ENCODE results near the gene WDFY4.

The WDFY4 gene

DNA sequence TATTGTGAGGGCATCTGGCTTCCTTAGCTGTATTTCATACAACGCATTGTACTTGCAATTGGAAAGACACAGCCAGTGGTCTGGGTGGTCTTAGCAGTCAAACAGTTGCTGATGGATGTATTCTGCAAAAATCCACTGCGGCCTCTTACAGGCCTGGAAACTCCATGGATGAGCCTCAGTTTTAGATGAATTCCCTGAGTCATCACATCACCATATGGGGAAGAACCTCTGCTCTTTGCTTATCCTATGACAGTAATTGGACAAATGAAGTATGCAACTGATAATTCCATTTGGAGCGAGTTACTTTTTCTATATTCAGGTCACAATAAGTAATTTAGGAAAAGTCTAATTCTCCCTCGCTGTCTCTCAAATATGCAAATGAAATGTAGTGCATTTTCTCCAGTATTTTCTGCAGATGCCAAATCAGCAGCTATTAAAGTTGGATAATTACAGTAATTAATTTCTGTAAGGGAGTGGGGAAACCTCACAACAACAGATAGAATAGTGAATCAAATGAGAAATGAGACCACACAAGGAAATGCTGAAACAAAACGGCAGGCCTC is 78.8 kb downstream of the WDFY4 start:
- H3K36me3 ChIP-seq (ENCODE audit: control insufficient read depth, insufficient read depth, low read length): no peaks in the 10 kb centered on the region
- no peaks in the 10 kb centered on the region for H3K27me3 ChIP-seq (ENCODE audit: control insufficient read depth, insufficient read depth, low read length)

GRCh38 chr10:48764486-48764885 is 79.8 kb downstream of the WDFY4 start:
- H3K9ac ChIP-seq (ENCODE audit: low read depth, low read length): no peak overlapping the region
- H3K4me3 ChIP-seq (ENCODE audit: low read depth, low read length): no peak overlapping the region
- H3K36me3 ChIP-seq (ENCODE audit: control insufficient read depth, insufficient read depth, low read length): no peaks in the 10 kb centered on the region
- no peaks in the 10 kb centered on the region for H3K9me3 ChIP-seq (ENCODE audit: control insufficient read depth, insufficient read depth, low read length)
- H3K4me1 ChIP-seq (ENCODE audit: control insufficient read depth, insufficient read depth, low read length): no peaks in the 10 kb centered on the region
- no peaks in the 10 kb centered on the region for H3K27me3 ChIP-seq (ENCODE audit: control insufficient read depth, insufficient read depth, low read length)

More for the DNA sequence above, 78.8 kb downstream of the WDFY4 start:
- no peaks in the 10 kb centered on the region for H3K4me1 ChIP-seq (ENCODE audit: control insufficient read depth, insufficient read depth, low read length)
- H3K9me3 ChIP-seq (ENCODE audit: control insufficient read depth, insufficient read depth, low read length): no peaks in the 10 kb centered on the region
- no peak overlapping the region for H3K4me3 ChIP-seq (ENCODE audit: low read depth, low read length)
- H3K9ac ChIP-seq (ENCODE audit: low read depth, low read length): no peak overlapping the region

DNA sequence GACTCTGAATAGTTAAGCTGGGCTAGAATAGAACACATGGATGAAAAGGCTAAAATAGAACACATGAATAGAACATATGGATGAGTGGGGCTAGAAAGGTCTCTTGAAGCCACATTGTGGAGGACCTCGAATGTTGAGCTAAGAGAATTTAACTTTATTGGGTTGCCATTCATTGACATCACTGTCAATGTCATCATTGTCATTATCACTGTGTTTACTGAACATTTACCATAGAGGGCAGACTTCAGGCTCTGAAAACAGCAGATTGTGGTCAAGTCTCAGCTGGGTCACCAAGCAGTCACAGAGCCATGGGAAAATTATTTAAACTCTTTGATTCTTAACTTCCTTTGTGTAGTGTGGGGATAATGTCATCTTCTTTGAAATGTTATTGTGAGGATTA is 80.4 kb downstream of the WDFY4 start:
- Histone ChIP-seq H3K4me1 (ENCODE audit: control insufficient read depth, insufficient read depth, low read length) (peaks cover 4% of the 10 kb centered on the region), H3K36me3 (ENCODE audit: control insufficient read depth, insufficient read depth, low read length) (no peaks in the 10 kb centered on the region), H3K27me3 (ENCODE audit: control insufficient read depth, insufficient read depth, low read length) (peaks cover 2% of the 10 kb centered on the region), H3K4me3 (ENCODE audit: low read depth, low read length) (no peak overlapping the region), H3K9me3 (ENCODE audit: control insufficient read depth, insufficient read depth, low read length) (no peaks in the 10 kb centered on the region), H3K9ac (ENCODE audit: low read depth, low read length) (no peak overlapping the region)

GRCh38 chr10:48765527-48765926 is 80.9 kb downstream of the WDFY4 start:
- Histone ChIP-seq H3K36me3 (ENCODE audit: control insufficient read depth, insufficient read depth, low read length) (no peaks in the 10 kb centered on the region), H3K9me3 (ENCODE audit: control insufficient read depth, insufficient read depth, low read length) (no peaks in the 10 kb centered on the region), H3K4me1 (ENCODE audit: control insufficient read depth, insufficient read depth, low read length) (peaks cover 4% of the 10 kb centered on the region), H3K9ac (ENCODE audit: low read depth, low read length) (no peak overlapping the region), H3K27me3 (ENCODE audit: control insufficient read depth, insufficient read depth, low read length) (peaks cover 2% of the 10 kb centered on the region), H3K4me3 (ENCODE audit: low read depth, low read length) (no peak overlapping the region)

DNA sequence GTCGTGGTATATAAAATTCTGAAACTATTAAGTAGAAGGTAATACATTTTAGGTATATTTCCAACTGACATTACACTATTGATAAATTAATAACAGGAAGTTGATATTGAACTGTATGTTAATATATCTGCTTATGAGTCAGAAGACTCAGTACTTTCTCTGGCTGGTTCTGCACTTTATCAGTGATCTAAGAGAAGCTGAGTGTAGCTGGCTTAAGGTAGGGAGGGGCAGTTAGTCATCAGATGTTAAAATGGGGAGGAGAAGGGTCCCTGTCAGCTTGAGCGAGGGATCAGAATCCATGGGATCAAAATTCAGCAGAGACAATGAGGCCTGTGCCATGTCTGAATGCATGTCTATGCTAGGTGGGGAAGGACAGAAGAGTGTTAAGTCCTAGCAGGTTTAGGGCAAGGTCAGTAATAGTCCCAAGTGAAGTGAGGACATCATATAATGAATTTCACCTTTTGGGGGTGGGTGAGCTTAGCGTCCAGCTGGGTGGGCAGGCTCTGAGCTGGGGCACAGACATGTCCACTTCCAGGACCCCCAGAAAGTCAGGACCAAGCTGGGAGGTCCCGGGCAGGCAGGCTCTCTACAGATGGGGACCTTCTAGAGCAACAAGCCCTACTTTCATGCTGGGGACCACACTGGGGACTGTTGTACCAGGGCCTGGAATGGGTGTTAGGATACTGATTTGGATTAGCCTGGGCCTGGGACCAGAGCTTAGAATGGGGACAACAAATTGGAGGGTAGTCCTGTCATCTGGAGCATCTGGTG is 82.9 kb downstream of the WDFY4 start:
- Histone ChIP-seq H3K27me3 (ENCODE audit: control insufficient read depth, insufficient read depth, low read length) (peaks cover 2% of the 10 kb centered on the region), H3K4me3 (ENCODE audit: low read depth, low read length) (no peak overlapping the region), H3K9me3 (ENCODE audit: control insufficient read depth, insufficient read depth, low read length) (no peaks in the 10 kb centered on the region), H3K4me1 (ENCODE audit: control insufficient read depth, insufficient read depth, low read length) (peaks cover 4% of the 10 kb centered on the region), H3K36me3 (ENCODE audit: control insufficient read depth, insufficient read depth, low read length) (no peaks in the 10 kb centered on the region), H3K9ac (ENCODE audit: low read depth, low read length) (no peak overlapping the region)

GRCh38 chr10:48768144-48768766 is 83.6 kb downstream of the WDFY4 start:
- H3K27me3 ChIP-seq (ENCODE audit: control insufficient read depth, insufficient read depth, low read length): peaks cover 2% of the 10 kb centered on the region
- no peak overlapping the region for H3K9ac ChIP-seq (ENCODE audit: low read depth, low read length)
- H3K4me1 ChIP-seq (ENCODE audit: control insufficient read depth, insufficient read depth, low read length): peaks cover 4% of the 10 kb centered on the region
- H3K9me3 ChIP-seq (ENCODE audit: control insufficient read depth, insufficient read depth, low read length): no peaks in the 10 kb centered on the region
- H3K36me3 ChIP-seq (ENCODE audit: control insufficient read depth, insufficient read depth, low read length): no peaks in the 10 kb centered on the region
- no peak overlapping the region for H3K4me3 ChIP-seq (ENCODE audit: low read depth, low read length)

- Histone ChIP-seq H3K36me3 (ENCODE audit: control insufficient read depth, insufficient read depth, low read length) (no peaks in the 10 kb centered on the region), H3K27me3 (ENCODE audit: control insufficient read depth, insufficient read depth, low read length) (peaks cover 2% of the 10 kb centered on the region), H3K9me3 (ENCODE audit: control insufficient read depth, insufficient read depth, low read length) (no peaks in the 10 kb centered on the region), H3K9ac (ENCODE audit: low read depth, low read length) (no peak overlapping the region), H3K4me3 (ENCODE audit: low read depth, low read length) (no peak overlapping the region), H3K4me1 (ENCODE audit: control insufficient read depth, insufficient read depth, low read length) (peaks cover 4% of the 10 kb centered on the region)
These were observed 84.3 kb downstream of the WDFY4 start for GRCh38 chr10:48768926-48769325.

DNA sequence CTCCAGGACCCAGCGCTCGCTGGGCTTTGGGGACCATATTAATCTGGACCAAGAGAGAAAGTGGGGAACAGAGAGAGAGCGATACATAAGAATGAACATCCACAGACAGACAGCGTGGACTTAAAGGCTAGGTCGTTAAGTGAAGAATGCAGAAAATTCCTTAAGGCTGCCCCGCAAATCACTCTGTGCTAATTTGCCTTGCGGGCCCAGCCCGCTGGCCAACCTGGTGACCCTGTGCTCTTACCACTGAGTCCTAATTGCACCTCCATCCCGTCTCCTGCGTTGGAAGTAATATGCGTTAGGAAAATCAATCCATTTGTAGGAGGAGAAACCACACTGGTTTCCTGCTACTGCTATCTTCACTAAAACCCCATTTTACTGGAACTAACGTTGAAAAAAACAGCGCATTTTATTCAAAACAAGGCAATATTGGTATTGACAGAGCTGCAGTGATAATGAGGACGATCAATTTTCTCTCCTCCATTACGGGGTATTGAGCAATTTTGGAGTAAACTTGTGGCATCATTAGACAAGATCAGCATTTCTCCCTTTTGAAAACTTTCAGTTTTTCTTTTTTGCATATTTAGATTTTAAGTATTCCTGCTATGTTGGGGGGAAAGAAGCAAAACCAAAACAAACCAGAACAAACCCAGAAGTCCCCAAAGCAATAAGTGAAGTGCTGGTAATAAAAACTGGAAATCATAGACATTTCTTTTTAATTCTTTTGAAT is 85.2 kb downstream of the WDFY4 start:
- H3K36me3 ChIP-seq (ENCODE audit: control insufficient read depth, insufficient read depth, low read length): no peaks in the 10 kb centered on the region
- no peak overlapping the region for H3K4me3 ChIP-seq (ENCODE audit: low read depth, low read length)
- peaks cover 2% of the 10 kb centered on the region for H3K27me3 ChIP-seq (ENCODE audit: control insufficient read depth, insufficient read depth, low read length)
- no peak overlapping the region for H3K9ac ChIP-seq (ENCODE audit: low read depth, low read length)
- peaks cover 4% of the 10 kb centered on the region for H3K4me1 ChIP-seq (ENCODE audit: control insufficient read depth, insufficient read depth, low read length)
- no peaks in the 10 kb centered on the region for H3K9me3 ChIP-seq (ENCODE audit: control insufficient read depth, insufficient read depth, low read length)

DNA sequence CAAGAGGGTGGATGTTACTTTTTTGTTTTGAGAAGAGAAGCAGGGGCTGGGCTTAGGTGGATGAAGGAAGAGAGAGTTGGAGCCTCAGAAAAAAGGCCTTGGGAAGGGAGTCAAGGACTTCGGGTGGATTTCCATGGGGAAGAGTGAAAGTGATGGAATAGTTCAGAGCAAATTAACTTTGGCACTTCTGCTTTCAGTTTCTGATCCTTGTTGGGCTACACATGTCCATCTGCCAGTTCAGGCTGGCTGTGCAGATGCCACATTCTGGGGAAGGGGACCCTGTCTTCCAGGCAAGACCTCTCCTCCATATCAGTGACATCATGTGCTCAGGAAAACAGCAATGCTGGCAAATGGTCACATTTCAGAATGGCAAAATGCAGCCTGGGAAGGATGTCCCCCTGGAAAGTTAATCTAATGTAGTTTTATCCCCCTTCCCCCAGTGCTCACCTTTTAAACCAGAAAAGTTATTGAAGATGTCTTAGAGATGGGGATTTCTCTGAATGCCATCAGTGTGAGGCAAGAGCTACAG is 86.0 kb downstream of the WDFY4 start:
- Histone ChIP-seq H3K27me3 (ENCODE audit: control insufficient read depth, insufficient read depth, low read length) (peaks cover 2% of the 10 kb centered on the region), H3K4me3 (ENCODE audit: low read depth, low read length) (no peak overlapping the region), H3K36me3 (ENCODE audit: control insufficient read depth, insufficient read depth, low read length) (no peaks in the 10 kb centered on the region), H3K9me3 (ENCODE audit: control insufficient read depth, insufficient read depth, low read length) (no peaks in the 10 kb centered on the region), H3K9ac (ENCODE audit: low read depth, low read length) (no peak overlapping the region), H3K4me1 (ENCODE audit: control insufficient read depth, insufficient read depth, low read length) (peaks cover 4% of the 10 kb centered on the region)

- Histone ChIP-seq H3K9ac (ENCODE audit: low read depth, low read length) (no peak overlapping the region), H3K27me3 (ENCODE audit: control insufficient read depth, insufficient read depth, low read length) (peaks cover 2% of the 10 kb centered on the region), H3K4me3 (ENCODE audit: low read depth, low read length) (no peak overlapping the region), H3K9me3 (ENCODE audit: control insufficient read depth, insufficient read depth, low read length) (no peaks in the 10 kb centered on the region), H3K4me1 (ENCODE audit: control insufficient read depth, insufficient read depth, low read length) (peaks cover 4% of the 10 kb centered on the region), H3K36me3 (ENCODE audit: control insufficient read depth, insufficient read depth, low read length) (no peaks in the 10 kb centered on the region)
These were observed 86.6 kb downstream of the WDFY4 start for GRCh38 chr10:48771234-48771633.

DNA sequence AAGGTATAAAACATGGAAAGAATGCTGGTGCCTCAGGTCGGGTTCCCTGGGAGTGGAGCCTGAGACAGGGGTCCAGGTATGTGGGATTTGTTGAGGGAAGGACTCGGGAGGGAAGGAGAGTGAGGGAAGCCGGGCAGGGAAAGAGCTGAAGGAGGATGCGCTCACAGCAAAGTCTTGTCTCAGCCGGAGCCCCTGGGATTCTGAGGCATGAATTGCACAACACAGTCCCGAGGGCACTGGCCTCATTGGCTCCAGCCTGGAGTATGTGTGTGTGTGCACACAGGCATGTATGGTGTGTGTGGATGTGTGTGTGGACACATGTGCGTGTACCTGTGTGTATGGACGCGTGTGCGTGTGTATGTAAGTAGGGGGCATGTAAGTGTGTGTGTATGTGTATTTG is 87.4 kb downstream of the WDFY4 start:
- Histone ChIP-seq H3K9ac (ENCODE audit: low read depth, low read length) (no peak overlapping the region), H3K36me3 (ENCODE audit: control insufficient read depth, insufficient read depth, low read length) (no peaks in the 10 kb centered on the region), H3K4me3 (ENCODE audit: low read depth, low read length) (no peak overlapping the region), H3K4me1 (ENCODE audit: control insufficient read depth, insufficient read depth, low read length) (peaks cover 4% of the 10 kb centered on the region), H3K9me3 (ENCODE audit: control insufficient read depth, insufficient read depth, low read length) (no peaks in the 10 kb centered on the region), H3K27me3 (ENCODE audit: control insufficient read depth, insufficient read depth, low read length) (peaks cover 2% of the 10 kb centered on the region)

All from iPS-15b (cell line).